GM23338 (cell line): ENCODE measurements around the gene MOB2. TPM values are rescaled to one million over a fixed set of nuclear protein-coding genes. Genes with fewer than 3 reads are reported as not detected.

Source experiments
- ATAC-seq: fragments of 200-7000 bp; cut with Tn5 transposase; 3 replicates; pipeline ENCODE4 v1.9.1; 2020
- DNase-seq: peaks from one replicate; pipeline ENCODE4 v3.0.0-alpha.2; 2015; ENCODE audit warnings: low spot score
- H2AFZ ChIP-seq: fragments of 200-600 bp; sonication (generic); 2 replicates; pipeline ENCODE4 v1.8.0; 2016; ENCODE audit warnings: antibody characterized with exemption, mild to moderate bottlenecking, moderate library complexity
- H3F3A ChIP-seq: fragments of 200-600 bp; sonication (generic); replicated peaks from 2 replicates; pipeline ENCODE4 v1.8.0; 2017; ENCODE audit warnings: antibody characterized with exemption, mixed run types, low read depth
- H3K27ac ChIP-seq: fragments of 200-600 bp; sonication (generic); 2 replicates; pipeline ENCODE4 v1.6.1; 2016; ENCODE audit warnings: low read depth
- H3K27me3 ChIP-seq: fragments of 200-600 bp; sonication (generic); 2 replicates; pipeline ENCODE4 v1.8.0; 2016; ENCODE audit warnings: mild to moderate bottlenecking, mixed run types, moderate library complexity; ENCODE audit not compliant: insufficient read depth
- H3K36me3 ChIP-seq: fragments of 200-600 bp; sonication (generic); 2 replicates; pipeline ENCODE4 v1.8.0; 2016; ENCODE audit warnings: mild to moderate bottlenecking; ENCODE audit not compliant: insufficient read depth
- H3K4me1 ChIP-seq: fragments of 200-600 bp; sonication (generic); 2 replicates; pipeline ENCODE4 v1.8.0; 2016; ENCODE audit warnings: mild to moderate bottlenecking, moderate library complexity; ENCODE audit not compliant: insufficient read depth
- H3K4me2 ChIP-seq: fragments of 200-600 bp; sonication (generic); 2 replicates; pipeline ENCODE4 v1.7.1; 2017; ENCODE audit warnings: mixed run types
- H3K4me3 ChIP-seq: fragments of 200-600 bp; sonication (generic); 2 replicates; pipeline ENCODE4 v1.6.1; 2016; ENCODE audit warnings: mixed run types
- H3K79me2 ChIP-seq: fragments of 200-600 bp; sonication (generic); replicated peaks from 2 replicates; pipeline ENCODE4 v1.8.0; 2017; ENCODE audit warnings: mild to moderate bottlenecking; ENCODE audit not compliant: insufficient read depth
- H3K9me2 ChIP-seq: fragments of 200-600 bp; sonication (generic); 2 replicates; pipeline ENCODE4 v1.8.0; 2017; ENCODE audit not compliant: insufficient read depth
- H4K20me1 ChIP-seq: fragments of 200-600 bp; sonication (generic); replicated peaks from 2 replicates; pipeline ENCODE4 v1.8.0; 2017; ENCODE audit warnings: mild to moderate bottlenecking; ENCODE audit not compliant: insufficient read depth
- H3K27ac Mint-ChIP-seq: 2 replicates; pipeline ENCODE4 v1.8.0; 2020; ENCODE audit warnings: inconsistent platforms, mild to moderate bottlenecking, moderate library complexity, mixed read lengths
- H3K27me3 Mint-ChIP-seq: 3 replicates; pipeline ENCODE4 v1.8.0; 2022; ENCODE audit warnings: low read depth, mild to moderate bottlenecking, moderate library complexity, mixed read lengths, inconsistent platforms; ENCODE audit not compliant: insufficient read depth, poor library complexity
- H3K36me3 Mint-ChIP-seq: 3 replicates; pipeline ENCODE4 v1.8.0; 2021; ENCODE audit warnings: low read depth, mild to moderate bottlenecking, inconsistent platforms, moderate library complexity, mixed read lengths
- H3K4me1 Mint-ChIP-seq: 3 replicates; pipeline ENCODE4 v1.8.0; 2020; ENCODE audit warnings: mild to moderate bottlenecking, inconsistent platforms, mixed read lengths
- H3K4me3 Mint-ChIP-seq: 3 replicates; pipeline ENCODE4 v1.8.0; 2021; ENCODE audit warnings: moderate library complexity, mild to moderate bottlenecking, inconsistent platforms, mixed read lengths
- H3K9me3 Mint-ChIP-seq: 3 replicates; pipeline ENCODE4 v1.8.0; 2020; ENCODE audit warnings: moderate library complexity, mild to moderate bottlenecking, inconsistent platforms, mixed read lengths
- CREB1 ChIP-seq: fragments of 250-450 bp; sonication (Bioruptor Pico); IDR thresholded peaks from 2 replicates; pipeline ENCODE4 v1.5.0; 2020; ENCODE audit warnings: low read depth, mild to moderate bottlenecking, moderate library complexity
- EZH2 ChIP-seq: fragments of 200-600 bp; sonication (generic); IDR thresholded peaks from one replicate; pipeline ENCODE4 v1.8.0; 2017; ENCODE audit warnings: antibody characterized with exemption, mild to moderate bottlenecking, low read depth; ENCODE audit not compliant: unreplicated experiment
- EZH2phosphoT487 ChIP-seq: fragments of 200-600 bp; sonication (generic); IDR thresholded peaks from one replicate; pipeline ENCODE4 v1.8.1; 2018; ENCODE audit warnings: antibody characterized with exemption; ENCODE audit not compliant: unreplicated experiment
- NANOG ChIP-seq: IDR thresholded peaks from 2 replicates; pipeline ENCODE4 v1.6.1; 2016; ENCODE audit warnings: antibody characterized with exemption, borderline replicate concordance
- POLR2AphosphoS5 ChIP-seq: IDR thresholded peaks from 2 replicates; pipeline ENCODE4 v1.6.1; 2016; ENCODE audit warnings: antibody characterized with exemption, low read depth
- STAT1 ChIP-seq: IDR thresholded peaks from one replicate; pipeline ENCODE4 v1.6.1; 2016; ENCODE audit warnings: antibody characterized with exemption; ENCODE audit not compliant: unreplicated experiment
- ZNF114 ChIP-seq: fragments of 250-450 bp; sonication (Bioruptor Pico); IDR thresholded peaks from 2 replicates; pipeline ENCODE4 v1.5.0; 2020; ENCODE audit warnings: mild to moderate bottlenecking, moderate library complexity
- ZNF331 ChIP-seq: fragments of 250-450 bp; sonication (Bioruptor Pico); IDR thresholded peaks from 2 replicates; pipeline ENCODE4 v1.5.0; 2020; ENCODE audit warnings: low read depth, mild to moderate bottlenecking, moderate library complexity
- polyA plus RNA-seq: library from polyadenylated mRNA; unstranded; fragments of >200 nt; fragmentation: Nextera tagmentation; extraction: Ambion mirVana; gene quantifications from 2 replicates; pipeline ENCODE4 v1.2.1, GENCODE V29; 2016
- total RNA-seq: library from RNA; depleted of rRNA; stranded (reverse); fragments of >200 nt; shearing (Covaris generic); gene quantifications from 2 replicates; pipeline ENCODE4 v1.2.3, GENCODE V29; 2014
- TF ChIP-seq, protein P1 (sequence below), 2 experiments: fragments of 200-600 bp in 1 of 2; sonication (generic) in 1 of 2; conservative IDR thresholded peaks; 2 replicates each; pipeline versions ENCODE4 v1.5.1 to v1.6.1; 2016 to 2017; ENCODE audit warnings: antibody characterized with exemption in 2 of 2, low read depth in 2 of 2, mild to moderate bottlenecking in 2 of 2, moderate library complexity in 1 of 2
- TF ChIP-seq, protein P2 (sequence below): IDR thresholded peaks from 2 replicates; pipeline ENCODE4 v1.6.1; 2016; ENCODE audit warnings: antibody characterized with exemption

Gene MOB2
- total and polyA plus RNA-seq, 2 experiments from 2014 or later, result 10.1 to 19.7 TPM

DNA sequence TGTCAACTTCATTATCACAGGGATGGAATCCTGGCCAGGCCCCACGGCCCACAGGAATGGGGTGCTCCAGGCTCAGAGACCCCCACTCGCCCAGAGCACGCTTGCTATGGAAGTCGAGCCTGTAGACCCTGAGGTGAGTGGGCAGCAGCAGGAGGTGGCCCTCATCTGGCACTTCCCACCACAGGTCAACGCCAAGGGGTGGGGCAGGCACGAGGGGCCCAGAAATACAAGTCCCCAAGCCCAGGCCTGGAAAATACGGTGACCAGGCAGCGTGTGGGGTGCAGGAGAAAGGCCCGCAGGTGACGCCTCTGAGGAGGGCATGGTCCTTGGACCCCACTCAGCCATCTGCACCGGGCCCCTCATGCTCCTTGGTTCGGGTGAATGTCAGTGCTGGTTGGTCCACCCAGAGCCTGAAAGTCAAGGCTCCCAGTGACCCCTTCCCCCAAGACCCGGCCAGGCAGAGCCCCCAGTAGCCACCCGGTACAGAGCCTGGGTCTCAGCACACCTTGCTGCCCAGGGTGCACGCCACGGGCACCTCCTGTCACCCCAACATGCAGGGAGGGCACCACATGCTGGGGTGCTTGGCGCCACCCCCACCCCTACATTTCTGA is 2.4 kb downstream of the MOB2 start:
- H3K36me3 ChIP-seq, result no peaks in the 10 kb centered on the region
- no peak for TF ChIP-seq NANOG
- TF ChIP-seq STAT1, result no peak
- no peak for TF ChIP-seq EZH2phosphoT487
- TF ChIP-seq ZNF114 (CRISPR knock-in tag), result no peak
- TF ChIP-seq POLR2AphosphoS5, result no peak
- TF ChIP-seq, protein P1, sequence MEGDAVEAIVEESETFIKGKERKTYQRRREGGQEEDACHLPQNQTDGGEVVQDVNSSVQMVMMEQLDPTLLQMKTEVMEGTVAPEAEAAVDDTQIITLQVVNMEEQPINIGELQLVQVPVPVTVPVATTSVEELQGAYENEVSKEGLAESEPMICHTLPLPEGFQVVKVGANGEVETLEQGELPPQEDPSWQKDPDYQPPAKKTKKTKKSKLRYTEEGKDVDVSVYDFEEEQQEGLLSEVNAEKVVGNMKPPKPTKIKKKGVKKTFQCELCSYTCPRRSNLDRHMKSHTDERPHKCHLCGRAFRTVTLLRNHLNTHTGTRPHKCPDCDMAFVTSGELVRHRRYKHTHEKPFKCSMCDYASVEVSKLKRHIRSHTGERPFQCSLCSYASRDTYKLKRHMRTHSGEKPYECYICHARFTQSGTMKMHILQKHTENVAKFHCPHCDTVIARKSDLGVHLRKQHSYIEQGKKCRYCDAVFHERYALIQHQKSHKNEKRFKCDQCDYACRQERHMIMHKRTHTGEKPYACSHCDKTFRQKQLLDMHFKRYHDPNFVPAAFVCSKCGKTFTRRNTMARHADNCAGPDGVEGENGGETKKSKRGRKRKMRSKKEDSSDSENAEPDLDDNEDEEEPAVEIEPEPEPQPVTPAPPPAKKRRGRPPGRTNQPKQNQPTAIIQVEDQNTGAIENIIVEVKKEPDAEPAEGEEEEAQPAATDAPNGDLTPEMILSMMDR (conservative IDR thresholded peaks at IDR 0.05; ENCODE audit: low read depth in 2 of 2), result no peak
- no peaks in the 10 kb centered on the region; the same call in 1 of the 2 replicates for H4K20me1 ChIP-seq
- H3K9me2 ChIP-seq, result no peaks in the 10 kb centered on the region
- no peak for DNase-seq
- Mint-ChIP-seq H3K4me1 (peaks cover 8% of the 10 kb centered on the region; the same call in 2 of the 3 replicates), H3K36me3 (no peaks in the 10 kb centered on the region), H3K9me3 (no peaks in the 10 kb centered on the region; the same call in 2 of the 3 replicates), H3K27me3 (peaks cover 12% of the 10 kb centered on the region), H3K27ac (no peak overlapping the region), H3K4me3 (no peak overlapping the region)
- ATAC-seq, result no peak
- no peak overlapping the region for H3K27ac ChIP-seq
- H2AFZ ChIP-seq, result no peak overlapping the region
- no peaks in the 10 kb centered on the region for H3K4me1 ChIP-seq
- no peaks in the 10 kb centered on the region; the same call in 1 of the 2 replicates for H3K79me2 ChIP-seq
- no peaks in the 10 kb centered on the region for H3K27me3 ChIP-seq
- no peaks in the 10 kb centered on the region for H3F3A ChIP-seq
- no peak overlapping the region for H3K4me3 ChIP-seq
- no peak overlapping the region for H3K4me2 ChIP-seq

DNA sequence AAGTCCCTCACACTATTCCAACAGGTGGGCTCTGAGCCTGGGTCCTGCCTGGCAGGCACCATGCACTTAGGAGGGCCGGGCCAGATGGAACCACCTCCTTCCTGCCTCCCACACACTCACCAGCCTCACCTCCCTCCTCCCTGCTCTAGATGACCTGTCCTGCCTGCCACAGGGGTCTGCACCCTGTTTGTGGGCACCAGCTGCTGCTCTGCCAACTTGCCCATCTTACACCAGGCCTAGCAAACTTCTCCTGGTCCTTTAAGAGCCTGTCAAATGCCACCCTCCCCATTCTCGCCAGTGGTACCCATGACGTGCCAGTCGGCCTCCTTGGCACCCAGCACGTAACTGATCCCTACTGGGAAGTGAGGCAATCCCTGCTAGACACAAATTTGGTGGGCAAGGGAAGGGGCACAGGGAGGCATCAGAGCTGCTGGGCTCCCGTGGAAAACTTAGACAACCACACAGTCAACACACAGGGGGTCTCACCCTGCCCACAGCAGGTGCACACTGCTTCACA is 3.1 kb downstream of the MOB2 start:
- Mint-ChIP-seq H3K27me3 (peaks cover 12% of the 10 kb centered on the region), H3K9me3 (no peaks in the 10 kb centered on the region; the same call in 2 of the 3 replicates), H3K4me3 (no peak overlapping the region), H3K4me1 (peaks cover 8% of the 10 kb centered on the region; the same call in 2 of the 3 replicates), H3K27ac (no peak overlapping the region), H3K36me3 (peaks cover 2% of the 10 kb centered on the region; the same call in 1 of the 3 replicates)
- Histone ChIP-seq H3K4me2 (no peak overlapping the region), H3K27ac (no peak overlapping the region), H2AFZ (no peak overlapping the region), H3F3A (no peaks in the 10 kb centered on the region), H3K36me3 (no peaks in the 10 kb centered on the region), H4K20me1 (no peaks in the 10 kb centered on the region; the same call in 1 of the 2 replicates), H3K9me2 (no peaks in the 10 kb centered on the region), H3K79me2 (no peaks in the 10 kb centered on the region; the same call in 1 of the 2 replicates), H3K4me3 (no peak overlapping the region), H3K27me3 (no peaks in the 10 kb centered on the region), H3K4me1 (no peaks in the 10 kb centered on the region)
- ATAC-seq (no peak), DNase-seq (no peak)
- TF ChIP-seq STAT1 (no peak), ZNF331 (CRISPR knock-in tag) (no peak), CREB1 (CRISPR knock-in tag) (no peak), EZH2 (no peak), POLR2AphosphoS5 (no peak), ZNF114 (CRISPR knock-in tag) (no peak)
- TF ChIP-seq, protein P1 (conservative IDR thresholded peaks at IDR 0.05; ENCODE audit: low read depth in 2 of 2), result no peak
- TF ChIP-seq, protein P2, sequence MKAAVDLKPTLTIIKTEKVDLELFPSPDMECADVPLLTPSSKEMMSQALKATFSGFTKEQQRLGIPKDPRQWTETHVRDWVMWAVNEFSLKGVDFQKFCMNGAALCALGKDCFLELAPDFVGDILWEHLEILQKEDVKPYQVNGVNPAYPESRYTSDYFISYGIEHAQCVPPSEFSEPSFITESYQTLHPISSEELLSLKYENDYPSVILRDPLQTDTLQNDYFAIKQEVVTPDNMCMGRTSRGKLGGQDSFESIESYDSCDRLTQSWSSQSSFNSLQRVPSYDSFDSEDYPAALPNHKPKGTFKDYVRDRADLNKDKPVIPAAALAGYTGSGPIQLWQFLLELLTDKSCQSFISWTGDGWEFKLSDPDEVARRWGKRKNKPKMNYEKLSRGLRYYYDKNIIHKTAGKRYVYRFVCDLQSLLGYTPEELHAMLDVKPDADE, result no peak
